Fibroblast of mammary gland (primary cell): Measurements from ENCODE around the gene MTARC1.

ENCODE experiments used
- DNase-seq: peaks from one replicate; pipeline ENCODE4 v3.0.0-alpha.2; 2010; ENCODE audit warnings: low read depth
- H3K4me3 ChIP-seq: 2 replicates; pipeline ENCODE4 v1.5.1; 2011; ENCODE audit warnings: low read depth, mild to moderate bottlenecking, low read length, moderate library complexity; ENCODE audit not compliant: control insufficient read depth
- TF ChIP-seq, protein P1 (sequence below): conservative IDR thresholded peaks from 2 replicates; pipeline ENCODE4 v1.5.1; 2011; ENCODE audit warnings: low read depth, low read length, inconsistent platforms; ENCODE audit not compliant: control insufficient read depth, insufficient read depth

Gene MTARC1

DNA sequence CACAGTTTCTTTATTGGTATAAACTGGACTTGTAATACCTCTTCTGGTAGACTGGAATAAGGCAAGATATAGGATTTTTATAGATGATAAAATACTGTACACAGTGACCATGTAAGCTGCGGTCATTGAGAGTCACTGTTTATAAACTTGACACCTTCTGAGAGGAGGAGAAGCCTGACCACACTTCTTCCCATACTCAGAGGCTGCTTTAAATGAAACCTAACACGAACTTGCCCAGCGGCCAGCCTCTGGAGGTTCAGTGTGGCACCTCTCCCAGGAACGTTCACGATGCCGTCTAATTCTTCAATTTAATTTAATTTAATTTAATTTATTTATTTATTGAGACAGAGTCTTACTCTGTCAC is 22.5 kb downstream of the MTARC1 start:
- H3K4me3 ChIP-seq, result no peak overlapping the region
- DNase-seq, result no peak
- TF ChIP-seq, protein P1, sequence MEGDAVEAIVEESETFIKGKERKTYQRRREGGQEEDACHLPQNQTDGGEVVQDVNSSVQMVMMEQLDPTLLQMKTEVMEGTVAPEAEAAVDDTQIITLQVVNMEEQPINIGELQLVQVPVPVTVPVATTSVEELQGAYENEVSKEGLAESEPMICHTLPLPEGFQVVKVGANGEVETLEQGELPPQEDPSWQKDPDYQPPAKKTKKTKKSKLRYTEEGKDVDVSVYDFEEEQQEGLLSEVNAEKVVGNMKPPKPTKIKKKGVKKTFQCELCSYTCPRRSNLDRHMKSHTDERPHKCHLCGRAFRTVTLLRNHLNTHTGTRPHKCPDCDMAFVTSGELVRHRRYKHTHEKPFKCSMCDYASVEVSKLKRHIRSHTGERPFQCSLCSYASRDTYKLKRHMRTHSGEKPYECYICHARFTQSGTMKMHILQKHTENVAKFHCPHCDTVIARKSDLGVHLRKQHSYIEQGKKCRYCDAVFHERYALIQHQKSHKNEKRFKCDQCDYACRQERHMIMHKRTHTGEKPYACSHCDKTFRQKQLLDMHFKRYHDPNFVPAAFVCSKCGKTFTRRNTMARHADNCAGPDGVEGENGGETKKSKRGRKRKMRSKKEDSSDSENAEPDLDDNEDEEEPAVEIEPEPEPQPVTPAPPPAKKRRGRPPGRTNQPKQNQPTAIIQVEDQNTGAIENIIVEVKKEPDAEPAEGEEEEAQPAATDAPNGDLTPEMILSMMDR, result no peak

DNA sequence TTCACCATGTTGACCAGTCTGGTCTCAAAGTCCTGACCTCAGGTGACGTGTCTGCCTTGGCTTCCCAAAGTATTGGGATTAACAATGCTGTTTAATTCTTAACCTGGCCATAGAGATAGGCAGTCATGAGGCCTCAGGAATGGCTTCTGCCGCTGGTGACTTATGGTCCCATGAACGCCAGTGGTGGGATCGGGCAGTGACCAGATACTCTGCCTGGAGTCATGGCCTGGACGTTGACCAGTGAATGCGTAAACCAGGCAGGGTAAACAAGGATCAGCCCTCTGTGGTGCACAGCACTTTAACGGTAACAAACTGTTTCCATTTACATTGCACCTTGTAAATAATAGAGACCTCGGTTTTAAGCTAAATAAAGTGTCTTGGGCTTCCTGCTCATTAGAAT is 23.0 kb downstream of the MTARC1 start:
- DNase-seq, result no peak
- TF ChIP-seq, protein P1, result no peak
- no peak overlapping the region for H3K4me3 ChIP-seq

DNA sequence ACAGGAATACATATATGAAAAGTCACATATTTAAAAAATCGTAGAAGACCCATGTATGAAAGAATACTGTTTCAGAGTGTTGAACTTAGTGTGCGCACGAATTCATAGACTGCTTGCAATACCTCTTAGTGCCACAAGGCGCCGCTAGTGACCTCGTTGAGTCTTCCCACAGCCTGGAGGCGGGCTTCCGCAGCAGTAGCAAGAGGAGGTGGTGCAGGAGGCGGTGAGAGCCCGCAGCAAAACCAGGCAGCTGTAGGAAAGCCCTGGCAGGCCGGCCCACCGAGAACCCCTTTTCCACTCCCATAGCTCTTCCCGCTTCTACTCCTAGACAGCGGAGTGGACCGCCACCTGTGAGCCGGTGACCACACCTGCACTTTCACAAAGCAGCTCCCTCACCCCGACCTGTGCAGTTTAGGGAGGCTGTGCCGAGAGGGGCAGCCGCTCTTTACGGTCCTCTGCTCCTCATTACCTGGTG is 23.5 kb downstream of the MTARC1 start:
- peak overlapping the region; percentile 27 for H3K4me3 ChIP-seq
- TF ChIP-seq, protein P1, result peak; percentile 97
- DNase-seq, result peak; percentile 77

DNA sequence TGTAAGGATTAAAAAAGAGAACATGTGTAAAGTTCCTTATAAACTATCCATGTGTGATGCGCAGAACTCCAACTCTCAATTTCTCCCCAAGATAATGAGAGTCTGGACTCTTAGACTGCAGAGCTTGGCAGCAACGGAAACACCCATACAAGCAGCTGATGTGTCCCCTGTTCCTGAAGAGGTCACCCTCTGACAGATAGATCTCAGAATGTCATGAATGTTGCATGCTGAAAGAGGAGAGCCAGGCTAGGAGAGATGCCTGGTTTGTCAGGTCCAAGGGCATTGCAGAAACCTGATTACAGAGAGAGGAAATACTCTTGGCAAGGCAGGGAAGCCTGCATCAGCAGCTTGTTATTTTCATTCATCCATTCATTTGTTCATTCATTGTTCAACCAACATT is 24.2 kb downstream of the MTARC1 start:
- no peak for DNase-seq
- no peak overlapping the region for H3K4me3 ChIP-seq
- TF ChIP-seq, protein P1, result no peak

DNA sequence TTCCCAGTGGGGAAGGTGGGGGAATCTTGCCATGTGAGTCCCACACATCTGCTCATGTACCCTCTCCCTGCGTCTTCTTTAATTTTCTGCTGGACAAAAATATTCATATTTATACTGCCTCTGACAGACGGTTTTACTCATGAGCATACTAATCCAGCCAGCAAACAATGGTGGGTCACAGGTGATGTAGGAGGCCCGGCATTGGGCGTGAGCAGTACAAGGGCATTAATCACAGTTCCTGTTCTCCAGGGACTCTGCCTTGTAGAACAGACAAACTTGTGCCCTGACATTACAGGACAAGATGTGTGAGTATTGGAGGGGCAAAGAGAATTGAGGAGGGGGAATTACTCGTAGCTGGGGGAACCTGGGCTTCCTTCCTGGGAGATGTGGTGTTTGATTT is 25.0 kb downstream of the MTARC1 start:
- DNase-seq, result no peak
- no peak overlapping the region for H3K4me3 ChIP-seq
- TF ChIP-seq, protein P1, result no peak

DNA sequence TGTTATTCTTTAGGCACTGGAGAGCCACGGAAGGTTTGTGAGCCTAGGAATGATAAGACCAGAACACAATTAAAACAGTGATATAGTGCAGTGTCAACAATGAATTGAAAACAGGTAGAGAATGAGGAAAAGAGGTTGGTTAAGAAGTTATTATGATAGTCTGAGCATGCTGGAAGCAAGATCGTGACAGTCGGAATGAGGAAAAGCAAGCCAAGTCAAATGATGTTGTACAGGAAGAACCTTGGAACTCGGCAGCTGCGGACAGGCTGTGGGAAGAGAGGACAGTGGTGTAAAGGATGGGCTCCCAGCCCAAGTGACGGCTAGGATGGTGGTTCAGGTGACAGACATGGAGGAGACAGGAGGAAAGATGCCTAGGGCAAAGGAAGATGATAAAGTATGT is 25.6 kb downstream of the MTARC1 start:
- no peak for DNase-seq
- TF ChIP-seq, protein P1, result no peak
- H3K4me3 ChIP-seq, result no peak overlapping the region

DNA sequence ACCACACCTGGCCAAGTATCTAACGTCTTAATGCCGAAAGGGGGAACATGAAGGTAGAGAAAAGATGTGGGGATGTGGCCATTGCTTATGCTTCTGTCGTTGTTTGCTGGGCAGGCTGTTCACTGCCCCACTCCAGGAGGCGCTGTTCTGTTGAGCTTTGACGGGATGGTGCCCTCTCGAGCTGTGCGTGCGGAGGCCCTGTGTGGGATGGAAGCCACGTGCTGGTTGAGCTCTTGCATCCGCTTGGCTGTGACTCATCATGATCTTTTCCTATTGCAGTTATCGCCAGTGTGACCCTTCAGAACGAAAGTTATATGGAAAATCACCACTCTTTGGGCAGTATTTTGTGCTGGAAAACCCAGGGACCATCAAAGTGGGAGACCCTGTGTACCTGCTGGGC is 26.3 kb downstream of the MTARC1 start:
- TF ChIP-seq, protein P1, result no peak
- DNase-seq, result no peak
- no peak overlapping the region for H3K4me3 ChIP-seq
